Activated CD4-positive, alpha-beta T cell treated with anti-CD3 and anti-CD28 coated beads for 24 hours (primary cell): Measurements from ENCODE around the gene KRTAP10-10.
"Not testable (repeated sequence)": the region's sequence is repeated elsewhere in the genome, so short reads cannot be mapped to it uniquely, and the experiment has no call there.

Experiments
- DNase-seq, 2 donors: peaks; one replicate each; pipeline ENCODE4 v3.0.0-alpha.2; 2020; ENCODE audit warnings: low read depth in 2 of 2

The KRTAP10-10 gene

GRCh38 chr21:44650265-44650972 is 13.3 kb downstream of the KRTAP10-10 start:
- no peak for DNase-seq

- DNase-seq, result no peak
Measured at GRCh38 chr21:44650973-44651675, 14.0 kb downstream of the KRTAP10-10 start.

- DNase-seq, result no peak
Measured at GRCh38 chr21:44653123-44653522, 16.0 kb downstream of the KRTAP10-10 start.

GRCh38 chr21:44653656-44654575 is 16.8 kb downstream of the KRTAP10-10 start:
- no peak for DNase-seq

GRCh38 chr21:44654576-44655175 is 17.5 kb downstream of the KRTAP10-10 start, which contains the start of gene KRTAP12-4:
Gene KRTAP12-4, minus strand, starts transcription at chr21:44654659. Its CDS starts 45 bp downstream, at chr21:44654614.
- no peak for DNase-seq

- DNase-seq, result no peak
Measured at GRCh38 chr21:44656868-44657267, 19.7 kb downstream of the KRTAP10-10 start.

GRCh38 chr21:44657635-44658540 is 20.7 kb downstream of the KRTAP10-10 start, which contains the start of gene KRTAP12-3:
Gene KRTAP12-3, plus strand, starts transcription at chr21:44657932. Its CDS starts 48 bp downstream, at chr21:44657980.
- DNase-seq, result no peak

GRCh38 chr21:44658541-44658910 is 21.4 kb downstream of the KRTAP10-10 start:
- DNase-seq, result no peak

- DNase-seq, result no peak
Measured at GRCh38 chr21:44658913-44659595, 21.9 kb downstream of the KRTAP10-10 start.

- not testable (repeated sequence) for DNase-seq
Measured at GRCh38 chr21:44661567-44661966, 24.4 kb downstream of the KRTAP10-10 start.

- no peak for DNase-seq
Measured at GRCh38 chr21:44664691-44665090, 27.5 kb downstream of the KRTAP10-10 start.

- DNase-seq, result no peak
Measured at GRCh38 chr21:44666401-44667320, 29.5 kb downstream of the KRTAP10-10 start, which contains the start of gene KRTAP12-2. Gene KRTAP12-2, minus strand, starts transcription at chr21:44666927. Its CDS starts 41 bp downstream, at chr21:44666886.

- DNase-seq, result no peak
Measured at GRCh38 chr21:44667612-44668011, 30.5 kb downstream of the KRTAP10-10 start.

GRCh38 chr21:44670642-44671432 is 33.7 kb downstream of the KRTAP10-10 start:
- DNase-seq, result no peak

GRCh38 chr21:44671911-44672310 is 34.8 kb downstream of the KRTAP10-10 start:
- no peak for DNase-seq

- DNase-seq, result no peak
Measured at GRCh38 chr21:44677881-44678280, 40.7 kb downstream of the KRTAP10-10 start.

- no peak for DNase-seq
Measured at GRCh38 chr21:44681152-44681551, 44.0 kb downstream of the KRTAP10-10 start.
